IMR-90 (cell line): ENCODE measurements around the gene XPR1. TPM values are rescaled to one million over a fixed set of nuclear protein-coding genes. Genes with fewer than 3 reads are reported as not detected.

ENCODE experiments used
- ATAC-seq: fragments of 200-7000 bp; cut with Tn5 transposase; 2 replicates; pipeline ENCODE4 v1.9.1; 2020; ENCODE audit warnings: low read depth, mild to moderate bottlenecking, moderate library complexity
- BruUV-seq: library from RNA; stranded (reverse); fragments of 400-500 nt; replicated peaks from 2 replicates; lab custom pipeline; 2021; lab: Mats Ljungman, UMichigan
- CTCF ChIA-PET: fragments of 300-600 bp; formaldehyde crosslinking; extraction: SDS; loops from one replicate; lab custom pipeline; 2021; ENCODE audit warnings: antibody characterized with exemption; lab: Yijun Ruan, JAX
- POLR2A ChIA-PET: fragments of 300-600 bp; sonication (Branson Sonifier 250); formaldehyde crosslinking; loops from one replicate; lab custom pipeline; 2022; ENCODE audit warnings: antibody characterized with exemption; ENCODE audit not compliant: unreplicated experiment; lab: Charles Lee
- DNase-seq: peaks from one replicate; pipeline ENCODE4 v3.0.0; 2013
- H2AFZ ChIP-seq: replicated peaks from 2 replicates; pipeline ENCODE3; 2013; ENCODE audit warnings: low read length, mild to moderate bottlenecking; ENCODE audit not compliant: poor library complexity
- H2AK5ac ChIP-seq: 2 replicates; pipeline ENCODE4 v1.6.1; 2013; ENCODE audit warnings: low read depth, low read length, inconsistent platforms
- H2AK9ac ChIP-seq: replicated peaks from 2 replicates; pipeline ENCODE3; 2013; ENCODE audit warnings: mild to moderate bottlenecking, low read depth, low read length, moderate library complexity; ENCODE audit not compliant: poor library complexity
- H2BK120ac ChIP-seq: 2 replicates; pipeline ENCODE4 v1.6.1; 2013; ENCODE audit warnings: low read depth, low read length, inconsistent platforms
- H2BK15ac ChIP-seq: 3 replicates; pipeline ENCODE4 v1.6.1; 2013; ENCODE audit warnings: low read depth, low read length, inconsistent platforms
- H2BK20ac ChIP-seq: 2 replicates; pipeline ENCODE4 v1.6.1; 2013; ENCODE audit warnings: low read depth, mild to moderate bottlenecking, inconsistent platforms, low read length, moderate library complexity
- H2BK5ac ChIP-seq: 2 replicates; pipeline ENCODE4 v1.6.1; 2013; ENCODE audit warnings: mild to moderate bottlenecking, low read depth, low read length, inconsistent platforms; ENCODE audit not compliant: poor library complexity, severe bottlenecking
- H3K14ac ChIP-seq: replicated peaks from 2 replicates; pipeline ENCODE4 v1.6.1; 2013; ENCODE audit warnings: low read depth, low read length, inconsistent platforms
- H3K18ac ChIP-seq: 2 replicates; pipeline ENCODE4 v1.6.1; 2013; ENCODE audit warnings: low read depth, low read length, control low read depth
- H3K23ac ChIP-seq: 2 replicates; pipeline ENCODE4 v1.6.1; 2013; ENCODE audit warnings: low read depth, low read length, inconsistent platforms
- H3K27ac ChIP-seq: 2 replicates; pipeline ENCODE4 v1.5.1; 2013; ENCODE audit warnings: mild to moderate bottlenecking, control low read depth, low read length; ENCODE audit not compliant: insufficient read depth
- H3K27me3 ChIP-seq: 2 replicates; pipeline ENCODE4 v1.6.1; 2013; ENCODE audit warnings: low read length; ENCODE audit not compliant: control insufficient read depth, insufficient read depth
- H3K36me3 ChIP-seq: 2 replicates; pipeline ENCODE4 v1.6.1; 2013; ENCODE audit warnings: low read length, mixed read lengths; ENCODE audit not compliant: control insufficient read depth, insufficient read depth
- H3K4ac ChIP-seq: 2 replicates; pipeline ENCODE4 v1.6.1; 2013; ENCODE audit warnings: low read depth, low read length, inconsistent platforms
- H3K4me1 ChIP-seq: 2 replicates; pipeline ENCODE4 v1.6.1; 2013; ENCODE audit warnings: low read length, mixed read lengths; ENCODE audit not compliant: control insufficient read depth, insufficient read depth
- H3K4me2 ChIP-seq: 2 replicates; pipeline ENCODE4 v1.6.1; 2013; ENCODE audit warnings: low read depth, mild to moderate bottlenecking, control low read depth, low read length, moderate library complexity
- H3K4me3 ChIP-seq: 2 replicates; pipeline ENCODE4 v1.5.1; 2013; ENCODE audit warnings: low read depth, mild to moderate bottlenecking, control low read depth, low read length, moderate library complexity; ENCODE audit not compliant: insufficient read depth
- H3K56ac ChIP-seq: 2 replicates; pipeline ENCODE4 v1.6.1; 2013; ENCODE audit warnings: low read length, inconsistent platforms; ENCODE audit not compliant: insufficient read depth; ENCODE audit errors: extremely low read depth
- H3K79me1 ChIP-seq, 2 experiments: 2 replicates each; pipeline ENCODE4 v1.6.1; 2013; ENCODE audit warnings: low read length in 2 of 2, inconsistent platforms in 1 of 2, low read depth in 1 of 2
- H3K9ac ChIP-seq: 2 replicates; pipeline ENCODE4 v1.6.1; 2013; ENCODE audit warnings: low read depth, low read length, control low read depth
- H3K9me1 ChIP-seq: 2 replicates; pipeline ENCODE4 v1.6.1; 2013; ENCODE audit warnings: low read length, inconsistent platforms; ENCODE audit not compliant: insufficient read depth
- H3K9me3 ChIP-seq: 2 replicates; pipeline ENCODE4 v1.6.1; 2013; ENCODE audit warnings: low read length; ENCODE audit not compliant: control insufficient read depth, insufficient read depth
- H4K20me1 ChIP-seq: 2 replicates; pipeline ENCODE4 v1.6.1; 2013; ENCODE audit warnings: low read length, inconsistent platforms; ENCODE audit not compliant: insufficient read depth
- H4K5ac ChIP-seq: 2 replicates; pipeline ENCODE4 v1.6.1; 2013; ENCODE audit warnings: mild to moderate bottlenecking, low read depth, low read length, control low read depth
- H4K8ac ChIP-seq, 2 experiments: 2 replicates each; pipeline ENCODE4 v1.6.1; 2013; ENCODE audit warnings: low read depth in 2 of 2, low read length in 2 of 2, control low read depth in 1 of 2, inconsistent platforms in 1 of 2
- H4K91ac ChIP-seq: 2 replicates; pipeline ENCODE4 v1.6.1; 2013; ENCODE audit warnings: low read depth, low read length, inconsistent platforms; ENCODE audit not compliant: insufficient read depth
- BHLHE40 ChIP-seq: fragments of 150-350 bp; IDR thresholded peaks from 2 replicates; pipeline ENCODE4 v1.6.1; 2016; ENCODE audit warnings: mild to moderate bottlenecking, low read depth, low read length
- CEBPB ChIP-seq: IDR thresholded peaks from 2 replicates; pipeline ENCODE4 v1.6.1; 2012; ENCODE audit warnings: low read depth, low read length, improper control_type of control experiment
- CHD1 ChIP-seq: IDR thresholded peaks from 2 replicates; pipeline ENCODE4 v1.6.1; 2012; ENCODE audit warnings: low read depth, low read length, improper control_type of control experiment
- FOS ChIP-seq: fragments of 150-350 bp; IDR thresholded peaks from 2 replicates; pipeline ENCODE4 v1.6.1; 2016; ENCODE audit warnings: low read depth, low read length
- MAFK ChIP-seq: IDR thresholded peaks from 2 replicates; pipeline ENCODE4 v1.6.1; 2012; ENCODE audit warnings: low read depth, low read length, improper control_type of control experiment
- MXI1 ChIP-seq: IDR thresholded peaks from 2 replicates; pipeline ENCODE4 v1.6.1; 2012; ENCODE audit warnings: low read depth, mild to moderate bottlenecking, low read length, moderate library complexity, borderline replicate concordance
- NFE2L2 ChIP-seq: fragments of 150-350 bp; IDR thresholded peaks from 2 replicates; pipeline ENCODE4 v1.6.1; 2016; ENCODE audit warnings: low read depth, mild to moderate bottlenecking, low read length
- POLR2A ChIP-seq: IDR thresholded peaks from 2 replicates; pipeline ENCODE4 v1.6.1; 2012; ENCODE audit warnings: mild to moderate bottlenecking, low read depth, low read length
- RCOR1 ChIP-seq: IDR thresholded peaks from 2 replicates; pipeline ENCODE4 v1.6.1; 2012; ENCODE audit warnings: mild to moderate bottlenecking, low read length, improper control_type of control experiment; ENCODE audit not compliant: insufficient replicate concordance
- RFX5 ChIP-seq: IDR thresholded peaks from 2 replicates; pipeline ENCODE4 v1.8.0; 2012; ENCODE audit warnings: low read depth, mild to moderate bottlenecking, low read length, moderate library complexity
- SMC3 ChIP-seq: fragments of 150-350 bp; IDR thresholded peaks from 2 replicates; pipeline ENCODE4 v1.6.1; 2016; ENCODE audit warnings: low read depth, mild to moderate bottlenecking, antibody characterized with exemption, low read length, moderate library complexity
- WGBS, 2 experiments: methylation state at CpG; one replicate each; pipeline versions ENCODE4 v1.1.5 to v1.1.7; 2013; ENCODE audit warnings: missing lambda C conversion rate in 2 of 2; ENCODE audit not compliant: insufficient read length in 1 of 2; ENCODE audit errors: extremely low coverage in 2 of 2; 5-methylcytosine and 5-hydroxymethylcytosine counted together
- dilution Hi-C: fragments of 300-500 bp; cut with HindIII; formaldehyde crosslinking; loops from one replicate; pipeline ENCODE4 v1.14.3; 2018; ENCODE audit warnings: low sequenced_read_pairs; ENCODE audit not compliant: unreplicated experiment
- in situ Hi-C: fragments of 300-500 bp; cut with MboI; formaldehyde crosslinking; loops from 3 replicates; pipeline ENCODE4 v1.14.3; 2019; ENCODE audit warnings: low sequenced_read_pairs, inconsistent platforms, mixed read lengths
- intact Hi-C: fragments of 100-400 bp; cut with micrococcal nuclease; formaldehyde crosslinking; loops from 2 replicates; pipeline ENCODE4 v1.10.0; 2022
- polyA plus RNA-seq, 3 experiments: library from polyadenylated mRNA; depleted of rRNA; stranded (reverse); fragments of >200 nt; gene quantifications; 2 replicates each; pipeline ENCODE4 v1.2.3, GENCODE V29; 2012; ENCODE audit warnings: low replicate concordance in 1 of 3
- total RNA-seq: library from RNA; depleted of rRNA; stranded (reverse); fragments of >200 nt; gene quantifications from 2 replicates; pipeline ENCODE4 v1.2.3, GENCODE V29; 2012
- TF ChIP-seq, protein P1 (sequence below): fragments of 150-350 bp; IDR thresholded peaks from 2 replicates; pipeline ENCODE4 v1.6.1; 2017; ENCODE audit warnings: mild to moderate bottlenecking, antibody characterized with exemption, low read length, low read depth
- TF ChIP-seq, protein P2 (sequence below): conservative IDR thresholded peaks from 2 replicates; pipeline ENCODE4 v1.5.1; 2012; ENCODE audit warnings: mild to moderate bottlenecking, low read depth, low read length, improper control_type of control experiment
- TF ChIP-seq, protein P3 (sequence below): fragments of 150-350 bp; IDR thresholded peaks from 2 replicates; pipeline ENCODE4 v1.6.1; 2016; ENCODE audit warnings: low read depth, mild to moderate bottlenecking, low read length, moderate library complexity, borderline replicate concordance

XPR1 gene
- total and polyA plus RNA-seq, 2 of the 4 experiments (the other 2 are of a cell fraction), result 11.8 to 25.1 TPM

DNA sequence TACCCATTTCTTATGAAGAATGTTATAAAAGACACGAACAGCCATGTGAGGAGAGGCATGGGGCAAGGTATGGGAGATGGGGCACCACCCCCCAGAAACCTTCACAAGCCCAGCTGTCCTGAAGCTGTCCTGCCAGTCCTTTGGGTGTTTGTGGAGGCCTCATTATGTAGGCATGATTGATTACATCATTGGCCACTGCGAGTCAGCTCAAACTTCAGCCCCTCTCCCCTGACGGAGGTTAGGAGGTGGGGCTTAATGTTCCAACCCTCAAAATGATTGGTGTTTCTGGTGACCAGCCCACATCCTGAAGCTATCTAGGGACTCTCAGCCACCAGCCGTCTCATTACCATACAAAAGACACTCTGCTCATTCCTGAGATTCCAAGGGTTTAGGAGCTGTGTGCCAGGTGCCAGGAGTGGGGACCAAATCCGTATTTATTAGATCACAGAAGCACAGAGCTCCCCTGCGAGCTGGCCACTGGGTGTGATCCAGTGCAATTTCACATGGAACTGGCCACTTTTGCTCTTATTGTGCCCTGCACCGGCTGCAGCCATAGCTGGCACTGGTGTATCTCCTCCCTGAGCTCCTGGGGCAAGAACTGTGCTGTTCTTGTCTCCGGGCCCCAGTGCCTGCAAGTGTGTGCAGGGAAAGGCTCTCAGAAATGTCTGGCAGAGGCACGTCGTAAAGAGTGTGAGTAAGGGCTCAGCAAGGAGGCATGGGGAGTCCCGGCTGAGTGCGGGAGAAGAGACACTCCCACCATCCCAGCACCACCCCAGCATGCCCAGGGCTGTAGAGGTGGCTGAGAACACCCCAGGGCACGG, 291.4 kb downstream of the XPR1 start:
- Histone ChIP-seq H3K9ac (no peak overlapping the region), H2BK120ac (no peak overlapping the region), H3K56ac (no peak overlapping the region), H4K8ac (no peak overlapping the region), H3K4me3 (no peak overlapping the region), H3K4me2 (no peak overlapping the region), H2AK9ac (peak overlapping the region; percentile 17), H2BK20ac (no peak overlapping the region), H3K4me1 (peaks cover 14% of the 10 kb centered on the region), H2AK5ac (no peak overlapping the region), H4K20me1 (peaks cover 9% of the 10 kb centered on the region; the same call in 1 of the 2 replicates), H3K36me3 (peaks cover 10% of the 10 kb centered on the region; the same call in 1 of the 2 replicates), H3K27me3 (no peaks in the 10 kb centered on the region), H3K23ac (no peak overlapping the region), H3K27ac (no peak overlapping the region), H3K9me1 (0 out of 2 replicates have a peak, but pooled peaks cover 4% of the 10 kb centered on the region), H3K14ac (no peak overlapping the region), H2AFZ (no peak overlapping the region), H4K91ac (no peak overlapping the region), H4K5ac (no peak overlapping the region), H3K9me3 (no peaks in the 10 kb centered on the region), H2BK15ac (no peak overlapping the region), H3K79me1 (peaks cover 0 to 2% of the 10 kb centered on the region in 2 experiments; a peak in 1 of 4 replicates), H2BK5ac (no peak overlapping the region), H3K18ac (no peak overlapping the region), H3K4ac (no peak overlapping the region)
- ATAC-seq (peak; percentile 36), DNase-seq (peak; percentile 12)
- intact Hi-C loops, result no loop called here
- no TSS peak for BruUV-seq
- ChIA-PET CTCF (no interaction called here), POLR2A (interaction anchor here (0.6 kb wide), 1 partner anchor 980 kb away, joined by 3 read pairs; no protein-coding TSS in a partner anchor)
- in situ Hi-C loops, result no loop called here
- dilution Hi-C loops, result no loop called here
- 50% methylated on average over 6 of the region's 13 CpGs; no CpG with 5 or more reads in 1 of the 2 experiments for WGBS, 2 experiments
- TF ChIP-seq, protein P1, sequence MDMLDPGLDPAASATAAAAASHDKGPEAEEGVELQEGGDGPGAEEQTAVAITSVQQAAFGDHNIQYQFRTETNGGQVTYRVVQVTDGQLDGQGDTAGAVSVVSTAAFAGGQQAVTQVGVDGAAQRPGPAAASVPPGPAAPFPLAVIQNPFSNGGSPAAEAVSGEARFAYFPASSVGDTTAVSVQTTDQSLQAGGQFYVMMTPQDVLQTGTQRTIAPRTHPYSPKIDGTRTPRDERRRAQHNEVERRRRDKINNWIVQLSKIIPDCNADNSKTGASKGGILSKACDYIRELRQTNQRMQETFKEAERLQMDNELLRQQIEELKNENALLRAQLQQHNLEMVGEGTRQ, result no peak
- TF ChIP-seq FOS, result no peak
- TF ChIP-seq BHLHE40, result no peak
- no peak for TF ChIP-seq NFE2L2
- TF ChIP-seq, protein P2, sequence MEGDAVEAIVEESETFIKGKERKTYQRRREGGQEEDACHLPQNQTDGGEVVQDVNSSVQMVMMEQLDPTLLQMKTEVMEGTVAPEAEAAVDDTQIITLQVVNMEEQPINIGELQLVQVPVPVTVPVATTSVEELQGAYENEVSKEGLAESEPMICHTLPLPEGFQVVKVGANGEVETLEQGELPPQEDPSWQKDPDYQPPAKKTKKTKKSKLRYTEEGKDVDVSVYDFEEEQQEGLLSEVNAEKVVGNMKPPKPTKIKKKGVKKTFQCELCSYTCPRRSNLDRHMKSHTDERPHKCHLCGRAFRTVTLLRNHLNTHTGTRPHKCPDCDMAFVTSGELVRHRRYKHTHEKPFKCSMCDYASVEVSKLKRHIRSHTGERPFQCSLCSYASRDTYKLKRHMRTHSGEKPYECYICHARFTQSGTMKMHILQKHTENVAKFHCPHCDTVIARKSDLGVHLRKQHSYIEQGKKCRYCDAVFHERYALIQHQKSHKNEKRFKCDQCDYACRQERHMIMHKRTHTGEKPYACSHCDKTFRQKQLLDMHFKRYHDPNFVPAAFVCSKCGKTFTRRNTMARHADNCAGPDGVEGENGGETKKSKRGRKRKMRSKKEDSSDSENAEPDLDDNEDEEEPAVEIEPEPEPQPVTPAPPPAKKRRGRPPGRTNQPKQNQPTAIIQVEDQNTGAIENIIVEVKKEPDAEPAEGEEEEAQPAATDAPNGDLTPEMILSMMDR, result no peak
- no peak for TF ChIP-seq SMC3
- TF ChIP-seq RCOR1, result no peak
- no peak for TF ChIP-seq MXI1
- TF ChIP-seq CHD1, result no peak
- TF ChIP-seq RFX5, result no peak
- TF ChIP-seq, protein P3, sequence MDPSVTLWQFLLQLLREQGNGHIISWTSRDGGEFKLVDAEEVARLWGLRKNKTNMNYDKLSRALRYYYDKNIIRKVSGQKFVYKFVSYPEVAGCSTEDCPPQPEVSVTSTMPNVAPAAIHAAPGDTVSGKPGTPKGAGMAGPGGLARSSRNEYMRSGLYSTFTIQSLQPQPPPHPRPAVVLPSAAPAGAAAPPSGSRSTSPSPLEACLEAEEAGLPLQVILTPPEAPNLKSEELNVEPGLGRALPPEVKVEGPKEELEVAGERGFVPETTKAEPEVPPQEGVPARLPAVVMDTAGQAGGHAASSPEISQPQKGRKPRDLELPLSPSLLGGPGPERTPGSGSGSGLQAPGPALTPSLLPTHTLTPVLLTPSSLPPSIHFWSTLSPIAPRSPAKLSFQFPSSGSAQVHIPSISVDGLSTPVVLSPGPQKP, result no peak
- TF ChIP-seq CEBPB, result no peak
- no peak for TF ChIP-seq MAFK
- TF ChIP-seq POLR2A, result no peak
